GM12878 (cell line): ENCODE measurements around the gene AGPAT4. TPM values are rescaled to one million over a fixed set of nuclear protein-coding genes. Genes with fewer than 3 reads are reported as not detected.

Experiments
- ATAC-seq: fragments of 200-7000 bp; cut with Tn5 transposase; 3 replicates; pipeline ENCODE4 v1.9.1; 2020; ENCODE audit warnings: mild to moderate bottlenecking, moderate library complexity
- BruUV-seq: library from RNA; stranded (reverse); fragments of 400-500 nt; replicated peaks from 2 replicates; lab custom pipeline; 2021; lab: Mats Ljungman, UMichigan
- CTCF ChIA-PET: fragments of 300-600 bp; sonication (Branson Sonifier 250); formaldehyde crosslinking; extraction: SDS; loops from one replicate; lab custom pipeline; 2021; ENCODE audit warnings: inconsistent platforms; lab: Yijun Ruan, JAX
- POLR2A ChIA-PET: fragments of 350-600 bp; formaldehyde crosslinking; extraction: SDS; loops from one replicate; lab custom pipeline; 2021; ENCODE audit warnings: inconsistent platforms; lab: Charles Lee
- RAD21 ChIA-PET: fragments of 300-600 bp; sonication (Branson Sonifier 250); formaldehyde crosslinking; loops from one replicate; lab custom pipeline; 2023; ENCODE audit warnings: antibody characterized with exemption; ENCODE audit not compliant: unreplicated experiment; lab: Charles Lee
- SMC1A ChIA-PET: fragments of 300-600 bp; sonication (Branson Sonifier 250); formaldehyde crosslinking; loops from one replicate; lab custom pipeline; 2023; ENCODE audit not compliant: unreplicated experiment, uncharacterized antibody; lab: Charles Lee
- DNase-seq: peaks from one replicate; pipeline ENCODE4 v3.0.0-alpha.2; 2011; ENCODE audit warnings: low read depth, low spot score
- FAIRE-seq: peaks from 3 replicates; lab custom pipeline; 2011; peaks lifted over from hg19 to GRCh38; lab: Jason Lieb, UNC
- H2AFZ ChIP-seq: 2 replicates; pipeline ENCODE4 v1.6.0; 2011; ENCODE audit warnings: low read depth, low read length, control low read depth; ENCODE audit not compliant: control insufficient read depth
- H3K27ac ChIP-seq: 2 replicates; pipeline ENCODE4 v1.5.1; 2011; ENCODE audit warnings: control low read depth; ENCODE audit not compliant: control insufficient read depth, insufficient read depth
- H3K27me3 ChIP-seq, 2 experiments: replicated peaks in 1 of 2; 2 replicates each; pipeline versions ENCODE4 v1.6.0 to v1.6.1; 2011; ENCODE audit warnings: low read length in 1 of 2; ENCODE audit not compliant: control insufficient read depth in 2 of 2, insufficient read depth in 2 of 2
- H3K36me3 ChIP-seq, 2 experiments: 2 replicates each; pipeline ENCODE4 v1.5.1; 2011; ENCODE audit warnings: low read length in 1 of 2; ENCODE audit not compliant: control insufficient read depth in 2 of 2, insufficient read depth in 2 of 2
- H3K4me1 ChIP-seq: 2 replicates; pipeline ENCODE4 v1.6.1; 2011; ENCODE audit warnings: mild to moderate bottlenecking, low read length, moderate library complexity, mixed read lengths; ENCODE audit not compliant: control insufficient read depth, insufficient read depth
- H3K4me2 ChIP-seq: 2 replicates; pipeline ENCODE4 v1.6.0; 2011; ENCODE audit warnings: control low read depth; ENCODE audit not compliant: control insufficient read depth, insufficient read depth
- H3K4me3 ChIP-seq: fragments of 200-600 bp; sonication (generic); 2 replicates; pipeline ENCODE4 v1.5.1; 2016
- H3K79me2 ChIP-seq: 2 replicates; pipeline ENCODE4 v1.6.0; 2011; ENCODE audit warnings: low read length; ENCODE audit not compliant: control insufficient read depth, insufficient read depth
- H3K9ac ChIP-seq: 2 replicates; pipeline ENCODE4 v1.8.0; 2011; ENCODE audit warnings: low read length, control low read depth, mixed read lengths; ENCODE audit not compliant: control insufficient read depth, insufficient read depth
- H3K9me3 ChIP-seq: replicated peaks from 3 replicates; pipeline ENCODE4 v1.5.1; 2011; ENCODE audit warnings: mild to moderate bottlenecking, low read length; ENCODE audit not compliant: control insufficient read depth, insufficient read depth
- H4K20me1 ChIP-seq: 2 replicates; pipeline ENCODE4 v1.6.0; 2011; ENCODE audit not compliant: control insufficient read depth, insufficient read depth
- ATF7 ChIP-seq: fragments of 450-650 bp; IDR thresholded peaks from 2 replicates; pipeline ENCODE4 v1.6.1; 2016; ENCODE audit warnings: low read depth, mild to moderate bottlenecking
- BHLHE40 ChIP-seq, 2 experiments: fragments of 450-650 bp in 1 of 2; IDR thresholded peaks; 2 replicates each; pipeline ENCODE4 v1.6.1; 2011 to 2017; ENCODE audit warnings: low read depth in 2 of 2, borderline replicate concordance in 1 of 2, improper control_type of control experiment in 1 of 2, low read length in 1 of 2, mild to moderate bottlenecking in 1 of 2
- BRCA1 ChIP-seq: IDR thresholded peaks from 2 replicates; pipeline ENCODE4 v1.6.1; 2011; ENCODE audit warnings: low read depth, low read length, improper control_type of control experiment
- CHD4 ChIP-seq: fragments of 200-600 bp; sonication (generic); IDR thresholded peaks from 2 replicates; pipeline ENCODE4 v1.6.1; 2016; ENCODE audit warnings: mild to moderate bottlenecking
- DPF2 ChIP-seq: fragments of 450-650 bp; IDR thresholded peaks from 2 replicates; pipeline ENCODE4 v1.6.1; 2017; ENCODE audit warnings: mild to moderate bottlenecking
- EP300 ChIP-seq, 2 experiments: fragments of 150-350 bp in 1 of 2; IDR thresholded peaks; 2 replicates each; pipeline ENCODE4 v1.6.1; 2011 to 2012; ENCODE audit warnings: low read depth in 2 of 2, low read length in 2 of 2, borderline replicate concordance in 1 of 2, improper control_type of control experiment in 1 of 2, inconsistent platforms in 1 of 2; ENCODE audit not compliant: control insufficient read depth in 1 of 2
- HDAC6 ChIP-seq: fragments of 200-600 bp; sonication (generic); IDR thresholded peaks from one replicate; pipeline ENCODE4 v1.8.0; 2017; ENCODE audit warnings: antibody characterized with exemption; ENCODE audit not compliant: unreplicated experiment
- MTA3 ChIP-seq: IDR thresholded peaks from 2 replicates; pipeline ENCODE4 v1.6.1; 2012; ENCODE audit warnings: low read length, inconsistent platforms, borderline replicate concordance
- NR2C2 ChIP-seq: IDR thresholded peaks from 2 replicates; pipeline ENCODE4 v1.6.1; 2011; ENCODE audit warnings: borderline replicate concordance, low read depth; ENCODE audit not compliant: control insufficient read depth, insufficient read length
- NRF1 ChIP-seq: conservative IDR thresholded peaks from 2 replicates; pipeline ENCODE4 v1.6.1; 2011; ENCODE audit warnings: mild to moderate bottlenecking, low read depth, low read length, improper control_type of control experiment
- POLR2AphosphoS2 ChIP-seq: IDR thresholded peaks from 2 replicates; pipeline ENCODE4 v1.6.1; 2011; ENCODE audit warnings: low read depth, mild to moderate bottlenecking, low read length, improper control_type of control experiment, moderate library complexity
- SP1 ChIP-seq: IDR thresholded peaks from one replicate; pipeline ENCODE4 v1.6.1; 2011; ENCODE audit warnings: low read depth, low read length
- SUZ12 ChIP-seq: fragments of 200-600 bp; sonication (generic); IDR thresholded peaks from one replicate; pipeline ENCODE4 v1.6.1; 2018; ENCODE audit warnings: antibody characterized with exemption, mild to moderate bottlenecking; ENCODE audit not compliant: unreplicated experiment
- TCF3 ChIP-seq: IDR thresholded peaks from 2 replicates; pipeline ENCODE4 v1.6.1; 2012; ENCODE audit warnings: low read depth, mild to moderate bottlenecking, low read length, borderline replicate concordance; ENCODE audit not compliant: insufficient read depth
- WGBS: methylation state at CpG from one replicate; pipeline ENCODE4 v1.1.6; 2016; ENCODE audit warnings: low lambda C conversion rate; ENCODE audit not compliant: insufficient replicate concordance, insufficient coverage; ENCODE audit errors: missing lambda C conversion rate; 5-methylcytosine and 5-hydroxymethylcytosine counted together
- in situ Hi-C: fragments of 300-500 bp; cut with MboI; formaldehyde crosslinking; loops from 9 replicates; pipeline ENCODE4 v1.14.3; 2018; ENCODE audit warnings: mixed read lengths
- intact Hi-C: fragments of 100-400 bp; cut with micrococcal nuclease; formaldehyde crosslinking; loops from one replicate; pipeline ENCODE4 v1.14.2; 2022; ENCODE audit not compliant: unreplicated experiment
- polyA plus RNA-seq, 11 experiments: library from polyadenylated mRNA; depleted of rRNA in 4 of 11; unstranded in 6 of 11; stranded (reverse) in 5 of 11; fragments of >200 nt; fragmentation: Nextera tagmentation in 4 of 11; fragmentation: Illumina TruSeq in 1 of 11; extraction: Ambion mirVana in 4 of 11; extraction: Trizol in 1 of 11; gene quantifications; 1 replicate in 1 of 11; 2 replicates in 10 of 11; pipeline versions ENCODE4 v1.2.1 to v1.2.3, GENCODE V29; 2011 to 2016; ENCODE audit warnings: inconsistent platforms in 2 of 11, missing spikeins in 2 of 11, low read depth in 1 of 11
- total RNA-seq, 4 experiments: library from RNA; depleted of rRNA in 3 of 4; stranded (reverse); fragments of >200 nt in 3 of 4; fragmentation: Illumina TruSeq in 1 of 4; extraction: Trizol in 1 of 4; gene quantifications; 2 replicates each; pipeline versions ENCODE4 v1.2.1 to v1.2.3, GENCODE V29; 2013 to 2021
- TF ChIP-seq, protein P1 (sequence below): fragments of 450-650 bp; IDR thresholded peaks from 2 replicates; pipeline ENCODE4 v1.6.1; 2018; ENCODE audit warnings: mild to moderate bottlenecking, low read depth, moderate library complexity; ENCODE audit not compliant: partially characterized antibody
- TF ChIP-seq, protein P2 (sequence below): IDR thresholded peaks from 2 replicates; pipeline ENCODE4 v1.6.1; 2012; ENCODE audit warnings: mild to moderate bottlenecking, low read depth, low read length
- TF ChIP-seq, protein P3 (sequence below): IDR thresholded peaks from 2 replicates; pipeline ENCODE4 v1.6.1; 2011; ENCODE audit warnings: borderline replicate concordance, low read depth, mild to moderate bottlenecking, moderate library complexity, low read length; ENCODE audit not compliant: insufficient read depth, poor library complexity, severe bottlenecking

AGPAT4 gene
- total and polyA plus RNA-seq, 10 of the 15 experiments (the other 5 are each of a cell fraction or from before 2014, with no cell fraction given), result 0.34 to 2.2 (median 1.3) TPM

DNA sequence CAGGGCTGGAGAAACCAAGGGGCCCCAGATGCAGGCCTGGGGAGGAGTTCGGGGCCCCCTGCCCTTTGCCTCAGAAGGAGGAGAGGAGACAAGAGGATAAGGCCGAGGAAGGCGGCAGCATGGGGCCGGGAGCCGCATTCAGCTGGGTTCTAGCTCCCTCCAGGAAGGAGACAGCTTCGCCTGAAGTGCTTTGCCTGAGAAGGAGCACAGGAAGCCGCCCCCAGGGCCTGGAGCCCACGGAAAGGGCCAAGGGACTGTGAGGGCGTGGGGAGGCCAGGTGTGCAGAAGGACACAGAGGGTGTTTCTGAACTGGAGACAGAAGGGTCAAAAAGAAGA, 121.4 kb downstream of the AGPAT4 start:
- Histone ChIP-seq H3K4me3 (no peak overlapping the region), H3K79me2 (no peaks in the 10 kb centered on the region), H3K4me2 (no peak overlapping the region), H2AFZ (no peak overlapping the region), H3K36me3 (no peaks in the 10 kb centered on the region), H3K4me1 (no peaks in the 10 kb centered on the region), H3K27ac (no peak overlapping the region), H4K20me1 (no peaks in the 10 kb centered on the region; the same call in 1 of the 2 replicates), H3K9me3 (no peaks in the 10 kb centered on the region; the same call in 2 of the 3 replicates), H3K27me3 (no peaks in the 10 kb centered on the region), H3K9ac (no peak overlapping the region)
- SMC1A ChIA-PET, result no interaction called here
- WGBS, result 48% methylated on average over 9 of the region's 9 CpGs
- POLR2A ChIA-PET, result no interaction called here
- in situ Hi-C loops, result no loop called here
- ATAC-seq, result no peak
- no peak for FAIRE-seq
- intact Hi-C loops, result loop anchor here (5.0 kb wide), 1 partner anchor 220 kb away; no protein-coding TSS in a partner anchor
- RAD21 ChIA-PET, result no interaction called here
- no peak for DNase-seq
- no TSS peak for BruUV-seq
- CTCF ChIA-PET, result interaction anchor here (1.7 kb wide), 1 partner anchor 218 kb away, joined by 7 read pairs; no protein-coding TSS in a partner anchor
- TF ChIP-seq, protein P1, sequence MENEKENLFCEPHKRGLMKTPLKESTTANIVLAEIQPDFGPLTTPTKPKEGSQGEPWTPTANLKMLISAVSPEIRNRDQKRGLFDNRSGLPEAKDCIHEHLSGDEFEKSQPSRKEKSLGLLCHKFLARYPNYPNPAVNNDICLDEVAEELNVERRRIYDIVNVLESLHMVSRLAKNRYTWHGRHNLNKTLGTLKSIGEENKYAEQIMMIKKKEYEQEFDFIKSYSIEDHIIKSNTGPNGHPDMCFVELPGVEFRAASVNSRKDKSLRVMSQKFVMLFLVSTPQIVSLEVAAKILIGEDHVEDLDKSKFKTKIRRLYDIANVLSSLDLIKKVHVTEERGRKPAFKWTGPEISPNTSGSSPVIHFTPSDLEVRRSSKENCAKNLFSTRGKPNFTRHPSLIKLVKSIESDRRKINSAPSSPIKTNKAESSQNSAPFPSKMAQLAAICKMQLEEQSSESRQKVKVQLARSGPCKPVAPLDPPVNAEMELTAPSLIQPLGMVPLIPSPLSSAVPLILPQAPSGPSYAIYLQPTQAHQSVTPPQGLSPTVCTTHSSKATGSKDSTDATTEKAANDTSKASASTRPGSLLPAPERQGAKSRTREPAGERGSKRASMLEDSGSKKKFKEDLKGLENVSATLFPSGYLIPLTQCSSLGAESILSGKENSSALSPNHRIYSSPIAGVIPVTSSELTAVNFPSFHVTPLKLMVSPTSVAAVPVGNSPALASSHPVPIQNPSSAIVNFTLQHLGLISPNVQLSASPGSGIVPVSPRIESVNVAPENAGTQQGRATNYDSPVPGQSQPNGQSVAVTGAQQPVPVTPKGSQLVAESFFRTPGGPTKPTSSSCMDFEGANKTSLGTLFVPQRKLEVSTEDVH, result no peak
- TF ChIP-seq ATF7 (no peak), TCF3 (no peak), MTA3 (no peak), SP1 (no peak), EP300 (IDR thresholded peaks at IDR 0.05; ENCODE audit: borderline replicate concordance in 1 of 2, control insufficient read depth in 1 of 2, low read depth in 2 of 2, low read length in 2 of 2) (no peak), DPF2 (no peak), BRCA1 (no peak), CHD4 (no peak), NR2C2 (no peak), SUZ12 (no peak), BHLHE40 (IDR thresholded peaks at IDR 0.05; ENCODE audit: borderline replicate concordance in 1 of 2, low read depth in 2 of 2, low read length in 1 of 2) (no peak), NRF1 (no peak), HDAC6 (no peak), POLR2AphosphoS2 (no peak)
- TF ChIP-seq, protein P2, sequence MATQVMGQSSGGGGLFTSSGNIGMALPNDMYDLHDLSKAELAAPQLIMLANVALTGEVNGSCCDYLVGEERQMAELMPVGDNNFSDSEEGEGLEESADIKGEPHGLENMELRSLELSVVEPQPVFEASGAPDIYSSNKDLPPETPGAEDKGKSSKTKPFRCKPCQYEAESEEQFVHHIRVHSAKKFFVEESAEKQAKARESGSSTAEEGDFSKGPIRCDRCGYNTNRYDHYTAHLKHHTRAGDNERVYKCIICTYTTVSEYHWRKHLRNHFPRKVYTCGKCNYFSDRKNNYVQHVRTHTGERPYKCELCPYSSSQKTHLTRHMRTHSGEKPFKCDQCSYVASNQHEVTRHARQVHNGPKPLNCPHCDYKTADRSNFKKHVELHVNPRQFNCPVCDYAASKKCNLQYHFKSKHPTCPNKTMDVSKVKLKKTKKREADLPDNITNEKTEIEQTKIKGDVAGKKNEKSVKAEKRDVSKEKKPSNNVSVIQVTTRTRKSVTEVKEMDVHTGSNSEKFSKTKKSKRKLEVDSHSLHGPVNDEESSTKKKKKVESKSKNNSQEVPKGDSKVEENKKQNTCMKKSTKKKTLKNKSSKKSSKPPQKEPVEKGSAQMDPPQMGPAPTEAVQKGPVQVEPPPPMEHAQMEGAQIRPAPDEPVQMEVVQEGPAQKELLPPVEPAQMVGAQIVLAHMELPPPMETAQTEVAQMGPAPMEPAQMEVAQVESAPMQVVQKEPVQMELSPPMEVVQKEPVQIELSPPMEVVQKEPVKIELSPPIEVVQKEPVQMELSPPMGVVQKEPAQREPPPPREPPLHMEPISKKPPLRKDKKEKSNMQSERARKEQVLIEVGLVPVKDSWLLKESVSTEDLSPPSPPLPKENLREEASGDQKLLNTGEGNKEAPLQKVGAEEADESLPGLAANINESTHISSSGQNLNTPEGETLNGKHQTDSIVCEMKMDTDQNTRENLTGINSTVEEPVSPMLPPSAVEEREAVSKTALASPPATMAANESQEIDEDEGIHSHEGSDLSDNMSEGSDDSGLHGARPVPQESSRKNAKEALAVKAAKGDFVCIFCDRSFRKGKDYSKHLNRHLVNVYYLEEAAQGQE, result no peak
- TF ChIP-seq, protein P3, sequence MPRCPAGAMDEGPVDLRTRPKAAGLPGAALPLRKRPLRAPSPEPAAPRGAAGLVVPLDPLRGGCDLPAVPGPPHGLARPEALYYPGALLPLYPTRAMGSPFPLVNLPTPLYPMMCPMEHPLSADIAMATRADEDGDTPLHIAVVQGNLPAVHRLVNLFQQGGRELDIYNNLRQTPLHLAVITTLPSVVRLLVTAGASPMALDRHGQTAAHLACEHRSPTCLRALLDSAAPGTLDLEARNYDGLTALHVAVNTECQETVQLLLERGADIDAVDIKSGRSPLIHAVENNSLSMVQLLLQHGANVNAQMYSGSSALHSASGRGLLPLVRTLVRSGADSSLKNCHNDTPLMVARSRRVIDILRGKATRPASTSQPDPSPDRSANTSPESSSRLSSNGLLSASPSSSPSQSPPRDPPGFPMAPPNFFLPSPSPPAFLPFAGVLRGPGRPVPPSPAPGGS, result no peak
